CD4-positive, alpha-beta T cell (primary cell): ENCODE data around the gene BMP10. TPM values are rescaled to one million over a fixed set of nuclear protein-coding genes. Genes with fewer than 3 reads are reported as not detected.

Source experiments
- ATAC-seq: fragments of 200-7000 bp; cut with Tn5 transposase; one replicate; pipeline ENCODE4 v1.10.0; 2022; ENCODE audit warnings: mild to moderate bottlenecking; ENCODE audit not compliant: poor library complexity
- CTCF ChIA-PET: fragments of 350-600 bp; sonication (Branson Sonifier 250); formaldehyde crosslinking; loops from one replicate; lab custom pipeline; 2021; ENCODE audit warnings: antibody characterized with exemption, inconsistent platforms; lab: Charles Lee
- POLR2A ChIA-PET: fragments of 350-600 bp; sonication (Branson Sonifier 250); formaldehyde crosslinking; loops from one replicate; lab custom pipeline; 2021; ENCODE audit warnings: antibody characterized with exemption, inconsistent platforms; lab: Charles Lee
- DNase-seq, 14 experiments: peaks; one replicate each; pipeline ENCODE4 v3.0.0-alpha.2; 2013 to 2020; ENCODE audit warnings: mixed read lengths in 2 of 14
- H3K27ac ChIP-seq, 2 donors: one replicate each; pipeline versions ENCODE4 v1.5.1 to v1.7.0; 2013; ENCODE audit warnings: low read length in 2 of 2, low read depth in 1 of 2, mild to moderate bottlenecking in 1 of 2
- H3K27me3 ChIP-seq, 2 experiments: 1 replicate in 1 of 2; 2 replicates in 1 of 2; pipeline versions ENCODE4 v1.6.1 to v1.7.0; 2013; ENCODE audit warnings: low read length in 2 of 2, control low read depth in 1 of 2, mild to moderate bottlenecking in 1 of 2, moderate library complexity in 1 of 2; ENCODE audit not compliant: insufficient read depth in 2 of 2, control insufficient read depth in 1 of 2
- H3K36me3 ChIP-seq: one replicate; pipeline ENCODE4 v1.6.1; 2013; ENCODE audit warnings: low read length, control low read depth; ENCODE audit not compliant: insufficient read depth
- H3K4me1 ChIP-seq: one replicate; pipeline ENCODE4 v1.6.1; 2013; ENCODE audit warnings: low read length, control low read depth; ENCODE audit not compliant: insufficient read depth
- H3K4me3 ChIP-seq: one replicate; pipeline ENCODE4 v1.5.1; 2013; ENCODE audit warnings: mild to moderate bottlenecking, low read length, moderate library complexity
- H3K9me3 ChIP-seq, 2 experiments: 1 replicate in 1 of 2; 2 replicates in 1 of 2; pipeline versions ENCODE4 v1.6.1 to v1.7.0; 2013; ENCODE audit warnings: low read length in 2 of 2, mild to moderate bottlenecking in 2 of 2, control low read depth in 1 of 2, moderate library complexity in 1 of 2; ENCODE audit not compliant: control insufficient read depth in 1 of 2, insufficient read depth in 1 of 2
- H3K27ac Mint-ChIP-seq: one replicate; pipeline ENCODE4 v1.8.0; 2020; ENCODE audit warnings: mixed read lengths
- H3K27me3 Mint-ChIP-seq: one replicate; pipeline ENCODE4 v1.8.0; 2021; ENCODE audit warnings: mixed read lengths
- H3K36me3 Mint-ChIP-seq: one replicate; pipeline ENCODE4 v1.8.0; 2021; ENCODE audit warnings: low read depth, mixed read lengths
- H3K4me1 Mint-ChIP-seq: one replicate; pipeline ENCODE4 v1.8.0; 2021; ENCODE audit warnings: low read depth, mixed read lengths
- H3K4me3 Mint-ChIP-seq: one replicate; pipeline ENCODE4 v1.8.0; 2020; ENCODE audit warnings: mild to moderate bottlenecking, mixed read lengths
- H3K9me3 Mint-ChIP-seq: one replicate; pipeline ENCODE4 v1.8.0; 2020; ENCODE audit warnings: mixed read lengths
- CTCF ChIP-seq: fragments of 200-600 bp; IDR thresholded peaks from one replicate; pipeline ENCODE4 v1.8.0; 2022; ENCODE audit warnings: antibody characterized with exemption, mild to moderate bottlenecking
- intact Hi-C, 2 experiments: fragments of 100-400 bp; cut with DNase I in 1 of 2; cut with micrococcal nuclease in 1 of 2; formaldehyde crosslinking; loops; one replicate each; pipeline versions ENCODE4 v1.15.1 to v1.9.0; 2023 to 2025; cut with DNase I, micrococcal nuclease
- polyA plus RNA-seq, 2 donors: library from polyadenylated mRNA; unstranded; fragments of 120-200 nt; gene quantifications; one replicate each; pipeline ENCODE4 v1.2.1, GENCODE V29; 2013
- total RNA-seq, 174 experiments: library from RNA in 2 of 174; stranded (reverse) in 2 of 174; gene quantifications; one replicate each; pipeline ENCODE4 v1.2.3 and lab custom pipeline; 2021 to 2026

BMP10 gene
- not detected for total RNA-seq
- polyA plus RNA-seq (2013, experiment 1 of 2): not detected
- polyA plus RNA-seq (2013, experiment 2 of 2): 0.05 TPM
- 0 to 0.30 (median 0) reads per million in 172 experiments for total RNA-seq (lab: John Stamatoyannopoulos, UW)

GRCh38 chr2:68871159-68871764 lies at the start of gene BMP10:
BMP10 (minus strand) TSS chr2:68871397; CDS start chr2:68871358, 39 bp downstream.
- Mint-ChIP-seq H3K4me1 (no peaks in the 10 kb centered on the region), H3K27me3 (peaks cover 4% of the 10 kb centered on the region), H3K36me3 (no peaks in the 10 kb centered on the region), H3K4me3 (no peak within 1 kb of the TSS), H3K27ac (no peak within 1 kb of the TSS), H3K9me3 (no peaks in the 10 kb centered on the region)
- POLR2A ChIA-PET: no interaction called here
- H3K4me3 ChIP-seq: no peak within 1 kb of the TSS
- CTCF ChIA-PET: no interaction called here
- intact Hi-C loops: no loop called here
- no peak within 1 kb of the TSS for H3K27ac ChIP-seq
- H3K9me3 ChIP-seq: no peaks in the 10 kb centered on the region
- no peaks in the 10 kb centered on the region for H3K4me1 ChIP-seq
- no peak for TF ChIP-seq CTCF
- H3K27me3 ChIP-seq: no peaks in the 10 kb centered on the region
- H3K36me3 ChIP-seq: no peaks in the 10 kb centered on the region
- no peak for ATAC-seq
- DNase-seq: no peak

- Histone ChIP-seq H3K27me3 (no peaks in the 10 kb centered on the region), H3K9me3 (no peaks in the 10 kb centered on the region), H3K27ac (no peak overlapping the region), H3K4me1 (no peaks in the 10 kb centered on the region), H3K4me3 (no peak overlapping the region), H3K36me3 (no peaks in the 10 kb centered on the region)
- no peak for ATAC-seq
- Mint-ChIP-seq H3K36me3 (no peaks in the 10 kb centered on the region), H3K27ac (no peak overlapping the region), H3K4me3 (no peak overlapping the region), H3K9me3 (no peaks in the 10 kb centered on the region), H3K4me1 (peaks cover 7% of the 10 kb centered on the region), H3K27me3 (peaks cover 6% of the 10 kb centered on the region)
- TF ChIP-seq CTCF: no peak
- intact Hi-C loops: loop anchor here in 1 of 2 experiments (5.0 kb wide), 1 partner anchor 78 kb away; no protein-coding TSS in a partner anchor
- DNase-seq: no peak
- ChIA-PET CTCF (no interaction called here), POLR2A (no interaction called here)
These were observed 49.4 kb upstream of the BMP10 start for GRCh38 chr2:68920481-68921170.

- ATAC-seq (no peak), DNase-seq (no peak)
- no peaks in the 10 kb centered on the region for H3K36me3 Mint-ChIP-seq
- no peaks in the 10 kb centered on the region for H3K9me3 ChIP-seq
- no peaks in the 10 kb centered on the region for H3K4me1 Mint-ChIP-seq
- no peaks in the 10 kb centered on the region for H3K27me3 ChIP-seq
- H3K27me3 Mint-ChIP-seq: no peaks in the 10 kb centered on the region
- no peak for TF ChIP-seq CTCF
- H3K27ac ChIP-seq: no peak overlapping the region
- no peak overlapping the region for H3K4me3 Mint-ChIP-seq
- intact Hi-C loops: no loop called here
- POLR2A ChIA-PET: interaction anchor here (0.5 kb wide), 1 partner anchor 9 kb away, joined by 3 read pairs; no protein-coding TSS in a partner anchor
- peaks cover under 1% of the 10 kb centered on the region for H3K4me1 ChIP-seq
- no peaks in the 10 kb centered on the region for H3K9me3 Mint-ChIP-seq
- no peaks in the 10 kb centered on the region for H3K36me3 ChIP-seq
- CTCF ChIA-PET: interaction anchor here (0.9 to 2.3 kb wide), 2 partner anchors 210 to 455 kb away, joined by 3 to 8 read pairs; no protein-coding TSS in a partner anchor
- no peak overlapping the region for H3K4me3 ChIP-seq
- H3K27ac Mint-ChIP-seq: no peak overlapping the region
These were observed 47.3 kb upstream of the BMP10 start for GRCh38 chr2:68918497-68918896.
